Measurements from ENCODE around the gene MAST2. TPM values are rescaled to one million over a fixed set of nuclear protein-coding genes. Genes with fewer than 3 reads are reported as not detected.
"Not testable (repeated sequence)": the region's sequence is repeated elsewhere in the genome, so short reads cannot be mapped to it uniquely, and the experiment has no call there.

MAST2 gene
- total and polyA plus RNA-seq, 2 experiments from 2014 or later = 14.2 to 19.1 TPM

DNA sequence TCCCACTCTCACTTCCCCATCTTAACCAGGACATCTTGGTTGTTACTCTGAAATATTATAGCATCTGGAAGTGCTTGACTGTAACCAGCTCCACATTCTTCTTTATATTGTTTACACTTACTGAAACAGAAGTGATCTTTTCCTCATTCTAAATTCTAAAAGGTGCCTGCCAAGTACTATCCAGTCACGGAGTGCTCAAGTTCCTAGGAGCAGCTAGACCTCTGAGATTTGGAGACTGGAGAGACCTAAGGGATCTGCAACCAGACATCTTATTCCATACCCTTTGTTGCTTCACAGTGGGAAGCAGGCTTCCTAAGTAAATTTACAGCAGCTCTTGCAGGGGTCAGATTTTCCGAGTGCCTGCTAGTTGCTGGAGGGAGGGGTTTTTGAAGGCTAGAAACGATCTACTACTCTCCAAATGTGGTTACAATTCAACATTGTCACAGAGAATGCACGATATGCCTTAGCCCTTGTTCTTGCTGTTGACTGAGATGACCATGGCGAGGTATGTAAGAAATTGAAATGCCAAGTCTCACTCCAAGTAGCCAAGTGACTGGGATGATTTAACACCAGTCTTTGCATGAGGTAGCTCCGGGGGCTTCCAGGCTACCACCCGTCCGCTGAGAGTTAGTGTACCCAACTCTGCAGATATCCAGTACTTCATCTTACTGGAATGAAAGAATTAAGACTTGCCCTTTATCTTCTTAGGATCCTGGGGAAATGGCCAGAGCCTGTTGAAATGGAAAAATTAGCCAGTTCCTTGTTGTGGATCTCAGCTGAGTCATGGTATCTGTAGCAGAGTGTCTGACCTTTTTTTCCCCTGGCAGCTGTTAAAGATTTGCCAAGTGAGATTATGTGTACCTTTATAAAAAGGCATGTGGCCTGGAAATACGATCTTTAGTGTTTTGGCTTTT, 150.8 kb downstream of the MAST2 start:
- in situ Hi-C loops (cut with MboI) = no loop called here
- TF ChIP-seq EZH2 (IDR thresholded peaks at IDR 0.05; ENCODE audit: insufficient read depth, poor library complexity, severe bottlenecking) (no peak), EZH2phosphoT487 (IDR thresholded peaks at IDR 0.05; ENCODE audit: insufficient read depth, low read depth) (no peak)
- peak overlapping the region; percentile 29 for H3K4me3 ChIP-seq

DNA sequence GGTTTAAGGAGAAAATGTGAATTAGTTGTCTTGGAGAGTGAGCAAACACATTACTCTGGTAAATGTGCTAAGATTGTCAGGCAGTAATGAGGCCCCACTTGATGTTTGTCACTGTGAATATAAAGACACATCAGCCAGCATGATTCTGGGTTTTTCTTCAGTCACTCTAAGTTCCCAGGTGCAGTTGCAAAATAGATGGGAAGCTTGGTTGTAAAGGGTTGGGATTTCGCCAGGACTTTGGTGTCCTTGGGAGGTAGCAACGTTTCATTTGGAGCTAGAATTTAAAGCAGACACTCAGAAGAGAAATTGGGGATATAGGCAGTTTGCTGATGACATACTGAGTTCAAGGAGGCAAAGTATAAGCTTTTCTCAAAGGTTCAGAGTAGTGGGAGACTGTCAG, 154.3 kb downstream of the MAST2 start:
- Histone ChIP-seq H4K20me1 (ENCODE audit: insufficient read depth) (no peaks in the 10 kb centered on the region), H3K4me1 (ENCODE audit: insufficient read depth) (peaks cover 20% of the 10 kb centered on the region), H3K9ac (no peak overlapping the region), H3K79me2 (ENCODE audit: insufficient read depth) (peaks cover 22% of the 10 kb centered on the region), H3K36me3 (ENCODE audit: low read depth) (no peaks in the 10 kb centered on the region), H3K27ac (no peak overlapping the region), H3K4me2 (ENCODE audit: unreplicated experiment) (no peak overlapping the region), H3K27me3 (replicated peaks; ENCODE audit: insufficient read depth) (no peaks in the 10 kb centered on the region), H3K9me3 (ENCODE audit: low read depth) (no peaks in the 10 kb centered on the region), H3K4me3 (no peak overlapping the region), H2AFZ (no peak overlapping the region), H3F3A (ENCODE audit: insufficient read depth) (peaks cover 22% of the 10 kb centered on the region), H3K9me2 (ENCODE audit: insufficient read depth) (no peaks in the 10 kb centered on the region)
- DNase-seq = no peak
- WGBS, 2 experiments (ENCODE audit: low coverage in 1 of 2, low lambda C conversion rate in 2 of 2, missing lambda C conversion rate in 2 of 2) = 78% methylated on average over 2 of the region's 2 CpGs
- no peak for TF ChIP-seq EZH2phosphoT487 (IDR thresholded peaks at IDR 0.05; ENCODE audit: insufficient read depth, low read depth)
- in situ Hi-C loops (cut with MboI) = no loop called here

More for the DNA sequence above, 150.8 kb downstream of the MAST2 start:
- no peaks in the 10 kb centered on the region for H3K36me3 ChIP-seq (ENCODE audit: low read depth)
- peak overlapping the region; percentile 60 for H3K4me2 ChIP-seq (ENCODE audit: unreplicated experiment)
- peaks cover 20% of the 10 kb centered on the region for H3K4me1 ChIP-seq (ENCODE audit: insufficient read depth)
- DNase-seq = peak; percentile 90
- peaks cover 27% of the 10 kb centered on the region for H3F3A ChIP-seq (ENCODE audit: insufficient read depth)
- no peaks in the 10 kb centered on the region for H3K9me3 ChIP-seq (ENCODE audit: low read depth)
- peaks cover 17% of the 10 kb centered on the region for H3K79me2 ChIP-seq (ENCODE audit: insufficient read depth)
- no peaks in the 10 kb centered on the region for H3K27me3 ChIP-seq (replicated peaks; ENCODE audit: insufficient read depth)
- H2AFZ ChIP-seq = no peak overlapping the region
- no peaks in the 10 kb centered on the region for H3K9me2 ChIP-seq (ENCODE audit: insufficient read depth)
- 18 to 21% methylated on average over 9 of the region's 9 CpGs for WGBS, 2 experiments (ENCODE audit: low coverage in 1 of 2, low lambda C conversion rate in 2 of 2, missing lambda C conversion rate in 2 of 2)
- peak overlapping the region; percentile 62 for H3K27ac ChIP-seq
- H4K20me1 ChIP-seq (ENCODE audit: insufficient read depth) = no peaks in the 10 kb centered on the region
- peak overlapping the region; percentile 18 for H3K9ac ChIP-seq

DNA sequence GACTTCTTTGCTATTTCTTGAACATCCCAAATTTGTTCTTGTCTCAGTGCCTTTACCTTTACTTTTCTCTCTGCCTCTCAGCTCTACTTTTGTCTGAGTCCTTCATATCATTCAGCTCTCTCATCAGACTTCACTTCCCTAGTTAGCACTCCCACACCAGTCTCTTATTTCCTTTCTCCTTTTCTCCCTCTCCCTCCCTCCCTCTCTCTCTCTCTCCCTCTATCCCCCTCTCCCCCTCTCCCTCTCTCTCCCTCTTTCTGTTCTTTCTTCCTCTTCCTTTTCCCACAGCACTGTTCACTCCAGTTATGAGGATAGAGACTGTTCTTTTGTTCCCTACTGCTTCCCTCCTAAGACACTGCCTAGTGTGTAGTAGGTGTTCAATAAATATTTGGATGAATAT, 154.9 kb downstream of the MAST2 start:
- Histone ChIP-seq H3K79me2 (ENCODE audit: insufficient read depth) (peaks cover 24% of the 10 kb centered on the region), H3K27me3 (replicated peaks; ENCODE audit: insufficient read depth) (no peaks in the 10 kb centered on the region), H3K36me3 (ENCODE audit: low read depth) (no peaks in the 10 kb centered on the region), H3K27ac (no peak overlapping the region), H3K4me3 (no peak overlapping the region), H2AFZ (no peak overlapping the region), H3K4me1 (ENCODE audit: insufficient read depth) (peaks cover 18% of the 10 kb centered on the region), H3F3A (ENCODE audit: insufficient read depth) (peaks cover 15% of the 10 kb centered on the region), H3K4me2 (ENCODE audit: unreplicated experiment) (no peak overlapping the region), H3K9me2 (ENCODE audit: insufficient read depth) (no peaks in the 10 kb centered on the region), H3K9ac (no peak overlapping the region), H3K9me3 (ENCODE audit: low read depth) (no peaks in the 10 kb centered on the region), H4K20me1 (ENCODE audit: insufficient read depth) (no peaks in the 10 kb centered on the region)
- in situ Hi-C loops (cut with MboI) = no loop called here
- no peak for TF ChIP-seq EZH2phosphoT487 (IDR thresholded peaks at IDR 0.05; ENCODE audit: insufficient read depth, low read depth)
- TF ChIP-seq EZH2 (IDR thresholded peaks at IDR 0.05; ENCODE audit: insufficient read depth, poor library complexity, severe bottlenecking) = no peak
- no peak for DNase-seq

DNA sequence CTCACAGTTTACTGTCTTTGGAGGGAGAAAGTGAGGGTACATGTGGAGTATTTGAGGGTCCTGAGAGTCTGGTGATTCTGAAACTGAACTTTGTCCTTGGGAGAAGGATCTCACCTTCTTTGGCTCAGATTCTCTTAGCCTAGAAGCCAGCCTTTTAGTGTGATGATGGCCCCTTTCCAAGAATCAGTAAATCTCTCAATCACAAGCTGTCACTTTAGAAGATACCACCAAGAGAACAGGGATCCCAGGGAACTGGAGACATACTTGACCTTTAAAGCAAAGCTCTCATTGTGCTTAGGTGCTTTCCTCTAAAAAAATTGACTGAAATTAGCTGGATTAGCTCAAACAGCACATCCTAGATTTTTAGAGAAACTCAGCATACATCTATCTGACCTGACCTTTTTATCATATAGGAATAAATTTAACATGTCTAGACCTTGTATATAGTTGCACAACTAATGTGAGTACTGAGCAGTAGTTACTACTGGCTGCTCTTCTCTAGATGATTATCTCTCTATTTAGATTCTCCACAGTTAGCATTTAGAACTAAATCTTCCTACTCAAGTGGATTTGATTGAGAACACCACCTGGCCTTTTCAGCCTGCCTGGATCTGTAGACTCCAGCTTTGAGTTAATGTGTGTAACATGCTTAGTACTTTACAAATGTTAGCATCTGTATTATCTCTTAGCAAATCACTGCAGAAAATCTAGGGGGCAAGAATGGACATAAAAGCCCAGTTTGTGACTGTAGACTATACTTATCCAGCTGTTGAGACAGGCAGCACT, 157.7 kb downstream of the MAST2 start:
- no peak for TF ChIP-seq EZH2phosphoT487 (IDR thresholded peaks at IDR 0.05; ENCODE audit: insufficient read depth, low read depth)
- H3K27me3 ChIP-seq (replicated peaks; ENCODE audit: insufficient read depth) = no peaks in the 10 kb centered on the region
- in situ Hi-C loops (cut with MboI) = no loop called here
- H3K4me3 ChIP-seq = no peak overlapping the region
- no peak overlapping the region for H3K9ac ChIP-seq
- H2AFZ ChIP-seq = no peak overlapping the region
- no peaks in the 10 kb centered on the region for H4K20me1 ChIP-seq (ENCODE audit: insufficient read depth)
- no peak for DNase-seq
- H3K79me2 ChIP-seq (ENCODE audit: insufficient read depth) = peaks cover 41% of the 10 kb centered on the region
- no peaks in the 10 kb centered on the region for H3K9me3 ChIP-seq (ENCODE audit: low read depth)
- no peak overlapping the region for H3K4me2 ChIP-seq (ENCODE audit: unreplicated experiment)
- no peaks in the 10 kb centered on the region for H3F3A ChIP-seq (ENCODE audit: insufficient read depth)
- no peaks in the 10 kb centered on the region for H3K4me1 ChIP-seq (ENCODE audit: insufficient read depth)
- H3K36me3 ChIP-seq (ENCODE audit: low read depth) = no peaks in the 10 kb centered on the region
- H3K9me2 ChIP-seq (ENCODE audit: insufficient read depth) = no peaks in the 10 kb centered on the region
- H3K27ac ChIP-seq = no peak overlapping the region

DNA sequence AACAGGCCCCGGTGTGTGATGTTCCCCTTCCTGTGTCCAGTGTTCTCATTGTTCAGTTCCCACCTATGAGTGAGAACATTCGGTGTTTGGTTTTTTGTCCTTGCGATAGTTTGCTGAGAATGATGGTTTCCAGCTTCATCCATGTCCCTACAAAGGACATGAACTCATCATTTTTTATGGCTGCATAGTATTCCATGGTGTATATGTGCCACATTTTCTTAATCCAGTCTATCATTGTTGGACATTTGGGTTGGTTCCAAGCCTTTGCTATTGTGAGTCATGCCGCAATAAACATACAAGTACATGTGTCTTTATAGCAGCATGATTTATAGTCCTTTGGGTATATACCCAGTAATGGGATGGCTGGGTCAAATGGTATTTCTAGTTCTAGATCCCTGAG, 158.5 kb downstream of the MAST2 start:
- H2AFZ ChIP-seq; H3K27ac ChIP-seq; H4K20me1 ChIP-seq (ENCODE audit: insufficient read depth); H3K4me1 ChIP-seq (ENCODE audit: insufficient read depth); H3K4me2 ChIP-seq (ENCODE audit: unreplicated experiment); H3K9me3 ChIP-seq (ENCODE audit: low read depth); H3K9ac ChIP-seq; H3K36me3 ChIP-seq (ENCODE audit: low read depth); H3F3A ChIP-seq (ENCODE audit: insufficient read depth); H3K27me3 ChIP-seq (replicated peaks; ENCODE audit: insufficient read depth); DNase-seq; H3K4me3 ChIP-seq; in situ Hi-C loops (cut with MboI); H3K9me2 ChIP-seq (ENCODE audit: insufficient read depth): not testable (repeated sequence)
- peaks cover 48% of the 10 kb centered on the region for H3K79me2 ChIP-seq (ENCODE audit: insufficient read depth)
- 99 to 100% methylated on average over 4 of the region's 4 CpGs for WGBS, 2 experiments (ENCODE audit: low coverage in 1 of 2, low lambda C conversion rate in 2 of 2, missing lambda C conversion rate in 2 of 2)

All from GM23248 (cell line).